Muscle of back (tissue), 13 donors: Measurements from ENCODE around the gene MAP2K7. TPM values are rescaled to one million over a fixed set of nuclear protein-coding genes. Genes with fewer than 3 reads are reported as not detected.
"Not testable (repeated sequence)": the region's sequence is repeated elsewhere in the genome, so short reads cannot be mapped to it uniquely, and the experiment has no call there.

Experiments
- DNase-seq, 3 donors: peaks; one replicate each; pipeline versions ENCODE4 v3.0.0 to v3.0.0-alpha.2; 2013
- long read RNA-seq, 9 donors: transcript quantifications; one replicate each; lab custom pipeline, GENCODE V29; 2026
- polyA plus RNA-seq, 10 donors: library from polyadenylated mRNA; unstranded; fragments of 120-200 nt; gene quantifications; one replicate each; pipeline ENCODE4 v1.2.1, GENCODE V29; 2013; ENCODE audit not compliant: insufficient read length in 10 of 10

Gene MAP2K7
- polyA plus RNA-seq = 10 to 100 TPM; 14.9 to 24.6 (median 20.6) TPM
- long read RNA-seq, donor 1, partial matches to known transcripts = 0 of 3 reads
- long read RNA-seq, donor 1, other reads (novel, unspliced or antisense) = 0 of 3 reads
- long read RNA-seq, donor 2, partial matches to known transcripts = 0 of 2 reads
- long read RNA-seq, donor 2, other reads (novel, unspliced or antisense) = 0 of 2 reads
- long read RNA-seq, donor 3 = 0 reads
- long read RNA-seq, donor 4, partial matches to known transcripts = 0 of 1 reads
- long read RNA-seq, donor 4, other reads (novel, unspliced or antisense) = 0 of 1 reads
- long read RNA-seq, donor 5, partial matches to known transcripts = 0 of 2 reads
- long read RNA-seq, donor 5, other reads (novel, unspliced or antisense) = 0 of 2 reads
- long read RNA-seq, donor 6, partial matches to known transcripts = 0 of 2 reads
- long read RNA-seq, donor 6, other reads (novel, unspliced or antisense) = 0 of 2 reads
- long read RNA-seq, donor 7, partial matches to known transcripts = 0 of 5 reads
- long read RNA-seq, donor 7, other reads (novel, unspliced or antisense) = 0 of 5 reads
- long read RNA-seq, donor 8, partial matches to known transcripts = 11 of 12 reads
- long read RNA-seq, donor 8, other reads (novel, unspliced or antisense) = 0 of 12 reads
- long read RNA-seq, donor 9, partial matches to known transcripts = 0 of 2 reads
- long read RNA-seq, donor 9, other reads (novel, unspliced or antisense) = 0 of 2 reads

DNA sequence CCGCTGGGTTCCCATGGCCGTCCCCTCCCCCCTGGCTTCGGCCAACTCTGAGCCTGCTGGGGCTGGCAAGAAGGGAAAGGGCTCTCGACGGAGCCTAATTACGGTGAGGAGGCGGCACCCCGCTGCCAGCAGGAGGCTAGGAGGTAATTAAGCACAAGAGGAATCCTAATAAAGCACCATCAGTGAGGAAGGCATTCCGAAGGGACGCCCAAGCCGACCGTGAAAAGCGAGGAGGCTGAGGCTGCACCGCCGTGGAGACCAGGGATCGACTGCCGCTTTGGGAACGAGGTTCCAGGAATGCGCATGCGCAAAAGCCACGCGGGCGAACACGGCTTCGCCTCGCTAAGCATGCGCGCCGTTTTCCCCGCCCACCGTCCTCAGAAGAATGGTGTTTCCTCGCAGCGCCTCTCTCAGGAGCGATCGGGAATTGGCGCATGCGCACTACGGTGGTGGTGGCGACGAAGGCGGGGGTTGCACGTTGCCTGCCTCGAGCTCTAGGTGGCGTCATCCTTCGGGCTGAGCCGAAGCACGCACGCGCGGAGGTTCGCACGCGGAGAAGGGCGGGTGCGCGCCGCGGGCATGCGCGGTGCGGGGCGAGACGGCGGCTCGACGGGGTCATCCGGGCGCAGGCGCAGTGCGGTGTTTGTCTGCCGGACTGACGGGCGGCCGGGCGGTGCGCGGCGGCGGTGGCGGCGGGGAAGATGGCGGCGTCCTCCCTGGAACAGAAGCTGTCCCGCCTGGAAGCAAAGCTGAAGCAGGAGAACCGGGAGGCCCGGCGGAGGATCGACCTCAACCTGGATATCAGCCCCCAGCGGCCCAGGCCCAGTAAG lies at the start of gene MAP2K7:
Gene MAP2K7 (plus strand): TSS at position 634 of the 830 bp plus-strand sequence. CDS start 68 bp downstream, at position 702.
- DNase-seq = peak; percentile 99 to 100 (median 100)

DNA sequence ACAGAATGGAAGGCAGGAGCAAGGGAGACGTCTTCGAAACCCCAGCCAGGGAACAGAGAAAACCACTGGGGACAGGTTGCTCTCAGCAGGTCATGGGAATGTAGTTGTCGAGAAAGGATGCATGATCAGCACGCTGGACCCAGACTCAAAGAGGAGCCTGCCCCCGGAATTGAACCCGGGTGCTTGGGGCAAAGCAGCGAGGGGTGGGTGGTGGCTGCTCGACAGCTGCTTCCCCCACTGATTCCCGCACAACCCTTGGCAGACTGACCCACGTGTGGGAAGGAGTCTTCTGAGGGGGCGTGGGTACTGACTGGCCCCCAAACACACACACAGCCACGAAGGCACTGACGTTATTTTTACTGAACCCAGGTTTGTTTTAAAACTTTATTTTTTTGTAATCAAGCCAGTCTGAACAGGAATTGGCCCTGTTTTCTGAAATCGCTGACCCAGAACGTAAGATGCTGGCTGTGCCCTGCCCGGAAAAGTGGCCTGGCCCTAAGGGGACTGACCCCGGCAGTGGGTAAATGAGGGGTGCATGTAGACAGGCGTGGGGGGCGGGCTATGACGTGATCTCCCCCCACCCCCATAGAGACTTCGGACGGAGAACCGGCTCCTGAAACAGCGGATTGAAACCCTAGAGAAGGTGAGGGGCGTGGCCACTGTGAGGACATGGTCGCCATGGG lies 48.1 kb upstream of the MAP2K7 start:
- DNase-seq = no peak

DNA sequence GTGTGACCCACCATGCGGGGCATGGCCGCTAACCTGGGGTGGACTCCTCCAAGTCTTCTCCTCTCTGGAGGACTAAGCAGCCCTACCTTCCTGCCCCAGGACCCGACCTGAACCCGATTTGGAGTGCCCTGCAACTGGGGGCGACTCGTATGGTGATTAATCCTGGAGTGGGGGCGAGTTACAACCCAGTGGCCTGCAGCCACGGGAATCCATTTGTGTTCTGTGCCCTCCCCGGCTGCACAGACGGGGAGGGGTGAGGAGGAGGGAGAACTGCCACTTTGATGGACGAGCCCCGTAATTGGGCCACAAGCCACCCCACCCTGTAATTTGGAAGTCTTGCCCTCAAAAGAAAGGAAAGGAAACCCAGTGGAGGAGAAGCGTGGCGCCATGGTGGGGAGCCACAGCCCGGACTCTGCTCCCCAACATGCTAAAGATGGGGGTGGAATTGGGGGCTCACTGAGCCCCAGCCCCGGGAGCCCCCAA lies 47.5 kb upstream of the MAP2K7 start:
- no peak for DNase-seq

DNA sequence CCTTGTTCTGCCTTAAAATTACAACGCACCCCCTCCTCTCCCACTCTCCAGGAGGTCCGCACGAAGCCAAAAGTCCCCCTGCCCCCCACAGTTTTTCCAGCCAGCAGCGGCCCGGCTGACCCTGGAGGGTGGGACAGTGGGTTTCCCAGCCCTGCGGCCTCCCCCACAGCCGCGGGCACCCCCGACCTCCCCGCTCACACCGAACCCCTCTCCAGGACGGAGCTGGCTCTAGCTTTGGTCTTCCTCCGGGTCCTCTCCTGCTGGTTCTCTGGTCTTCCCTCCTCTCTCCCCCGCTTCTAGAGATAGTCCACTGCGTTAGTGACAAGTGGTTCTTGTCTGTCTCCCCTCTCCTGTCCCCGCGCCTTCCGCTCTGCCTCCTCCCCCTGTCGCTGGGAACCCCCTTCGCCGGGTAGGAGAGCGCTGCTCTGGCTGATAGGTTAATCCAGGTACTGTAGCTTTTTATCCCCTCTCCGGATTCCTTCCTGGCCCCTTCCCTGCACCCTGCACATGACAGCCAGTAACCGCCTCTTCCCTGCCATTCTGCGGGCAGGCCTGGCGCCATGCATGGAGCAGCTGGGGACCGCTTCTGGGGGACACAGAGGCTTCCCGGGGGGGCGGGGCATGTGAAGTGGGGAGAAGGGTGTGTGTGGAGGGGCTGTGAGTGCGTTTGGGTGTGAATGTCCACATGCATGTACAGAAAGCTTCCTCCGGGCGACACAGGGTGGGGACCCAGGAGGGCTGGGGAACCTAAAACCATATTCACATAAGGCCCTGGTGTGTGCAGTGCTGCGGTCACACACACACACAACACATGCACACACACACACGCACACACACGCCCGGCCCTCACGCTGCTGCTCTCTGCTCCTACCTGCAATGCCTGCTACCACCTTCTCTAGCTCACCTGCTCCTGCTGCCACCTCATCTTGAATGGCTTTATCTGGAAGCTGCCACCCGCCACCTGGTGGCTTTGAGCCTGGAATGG lies 46.7 kb upstream of the MAP2K7 start:
- no peak for DNase-seq

DNA sequence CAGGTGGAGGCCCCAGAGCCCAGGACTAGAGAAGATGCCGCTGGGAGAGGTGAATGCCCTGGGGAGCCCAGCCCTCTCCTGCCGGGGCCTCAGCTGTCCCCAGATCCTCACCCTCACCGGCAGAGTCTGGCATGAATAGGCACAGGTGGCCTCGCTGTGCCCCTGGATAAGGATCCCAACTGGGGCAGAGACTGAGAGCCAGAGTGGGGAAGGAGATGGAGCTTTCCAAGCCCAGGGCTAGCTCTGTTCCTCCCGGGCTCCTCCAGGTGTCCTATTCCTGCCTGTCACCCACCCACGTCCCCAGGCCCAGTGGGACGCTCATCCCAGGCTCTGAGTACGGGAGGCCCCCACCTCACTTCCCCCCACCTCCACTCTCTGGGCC lies 46.0 kb upstream of the MAP2K7 start:
- DNase-seq = no peak

DNA sequence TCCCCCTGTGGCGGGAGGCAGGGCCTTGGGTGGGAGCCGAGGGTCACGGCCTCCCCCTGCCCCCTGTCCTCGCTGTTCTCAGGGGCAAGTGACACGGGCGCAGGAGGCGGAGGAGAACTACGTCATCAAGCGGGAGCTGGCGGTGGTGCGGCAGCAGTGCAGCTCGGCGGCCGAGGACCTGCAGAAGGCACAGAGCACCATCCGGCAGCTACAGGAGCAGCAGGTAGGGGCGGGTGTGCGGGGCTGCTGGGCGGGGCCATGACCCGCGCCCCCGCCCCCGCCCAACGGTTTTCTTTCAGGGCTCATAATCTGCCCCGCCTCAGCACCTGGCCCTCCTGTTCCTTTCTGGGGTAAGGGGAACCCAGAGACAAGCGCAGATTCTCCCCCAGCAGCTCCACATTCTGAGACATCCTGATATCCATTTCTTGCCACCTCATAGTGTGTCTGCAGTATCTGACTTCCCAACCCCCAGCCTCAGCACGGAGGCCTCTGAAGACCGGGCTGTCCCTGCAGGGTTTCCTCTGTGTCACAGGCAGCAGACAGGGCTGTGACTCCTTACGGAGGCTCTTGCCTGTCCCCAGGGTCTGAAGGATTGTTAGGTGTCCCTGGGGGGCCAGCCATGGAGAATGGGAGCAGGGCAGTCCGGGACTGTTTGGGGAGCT lies 45.4 kb upstream of the MAP2K7 start:
- no peak for DNase-seq

DNA sequence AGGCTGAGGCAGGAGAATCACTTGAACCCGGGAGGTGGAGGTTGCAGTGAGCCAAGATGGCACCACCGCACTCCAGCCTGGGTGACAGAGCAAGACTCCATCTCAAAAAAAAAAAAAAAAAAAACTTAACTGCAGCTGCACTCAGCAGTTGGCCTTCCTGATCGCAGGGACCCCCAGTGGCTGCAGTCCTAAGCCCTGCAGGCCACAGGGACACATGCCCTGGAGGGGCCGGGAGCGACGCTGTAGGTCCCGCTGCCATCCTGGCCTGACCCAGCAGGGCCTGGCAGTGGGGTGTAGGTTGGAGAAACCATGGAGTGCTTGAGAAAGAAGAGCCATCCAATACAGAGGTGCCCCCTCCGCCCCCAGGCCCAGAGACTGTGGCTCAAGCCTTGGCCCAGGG lies 44.6 kb upstream of the MAP2K7 start:
- not testable (repeated sequence) for DNase-seq

DNA sequence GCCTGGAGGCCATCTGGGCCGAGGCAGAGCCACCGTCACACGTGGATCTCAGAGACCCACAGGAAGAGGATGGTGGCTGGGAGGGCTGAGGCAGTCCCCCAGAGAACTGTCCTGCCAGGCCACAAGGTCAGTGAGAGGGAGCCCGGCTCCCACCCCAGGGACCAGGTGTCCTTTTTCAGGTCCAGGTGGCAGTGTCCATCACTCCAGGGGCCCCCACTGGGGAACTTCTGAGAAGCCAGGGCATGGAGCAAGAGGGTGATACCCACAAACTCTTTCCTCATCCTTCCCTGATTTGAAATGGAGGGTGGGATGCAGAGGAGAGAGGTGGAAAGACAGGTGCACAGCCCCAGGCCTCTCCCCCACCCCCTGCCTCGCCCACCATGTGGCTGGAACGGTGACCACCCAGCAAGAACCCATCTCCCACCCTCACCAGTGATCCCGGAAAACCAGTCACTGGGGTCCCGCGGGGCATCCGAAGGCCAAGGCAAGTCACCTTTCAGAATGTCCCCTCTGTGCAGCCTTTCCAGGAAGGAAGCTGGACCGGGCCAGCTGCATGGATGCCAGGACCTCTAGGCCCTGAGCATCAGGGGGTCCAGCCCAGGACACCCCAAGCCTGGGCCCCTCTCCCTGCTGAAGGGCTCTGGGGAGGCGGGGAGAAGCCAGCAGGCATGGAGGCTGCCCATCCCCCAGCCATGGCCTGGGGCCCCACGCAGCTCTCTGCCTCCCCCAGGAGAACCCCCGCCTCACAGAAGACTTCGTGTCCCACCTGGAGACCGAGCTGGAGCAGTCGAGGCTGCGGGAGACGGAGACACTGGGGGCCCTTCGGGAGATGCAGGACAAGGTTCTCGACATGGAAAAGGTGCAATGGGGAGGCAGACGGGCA lies 43.6 kb upstream of the MAP2K7 start:
- DNase-seq = no peak

DNA sequence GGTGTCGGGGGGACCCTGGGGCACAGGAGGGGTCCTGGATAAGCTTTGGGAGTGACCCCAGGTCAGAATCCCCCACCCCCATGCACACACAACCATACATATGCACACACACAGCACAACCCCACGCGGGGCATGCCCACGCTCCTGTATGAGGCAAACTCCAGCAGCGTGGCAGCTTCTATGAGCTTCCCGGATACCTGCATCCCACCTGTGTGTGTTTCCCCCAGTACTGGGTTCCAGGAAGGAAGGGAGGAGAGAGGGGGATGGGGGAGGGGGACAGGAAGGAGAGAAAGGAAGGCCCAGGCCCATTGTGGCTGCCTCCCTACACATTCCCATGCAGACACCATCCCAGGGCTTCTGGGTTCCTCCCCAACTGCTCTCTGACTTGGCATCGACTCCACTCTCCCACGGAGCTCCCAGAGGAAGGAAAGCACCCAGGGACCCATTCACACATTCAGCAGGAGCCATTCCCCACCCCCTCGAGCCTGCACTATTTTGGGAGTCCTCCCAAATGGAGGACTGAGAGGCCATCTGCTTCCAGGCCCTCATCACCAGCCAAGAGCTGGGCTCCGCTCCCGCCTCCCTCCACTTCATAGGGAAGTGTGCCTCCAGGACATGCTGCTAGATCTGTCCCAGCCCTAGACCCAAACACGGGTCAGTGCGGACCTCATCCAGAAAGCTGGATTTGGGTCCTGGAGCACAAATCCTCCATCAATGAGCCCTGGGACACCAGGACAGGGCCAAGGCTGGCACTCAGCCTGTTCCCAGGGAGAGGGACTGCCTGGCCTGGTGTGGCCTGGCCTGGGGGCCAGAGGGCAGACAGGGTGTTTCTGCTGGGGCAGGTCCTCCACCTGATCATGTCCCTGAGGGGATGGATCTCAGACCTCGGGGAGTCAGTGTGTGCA lies 42.7 kb upstream of the MAP2K7 start:
- peak in 1 of 3 donors; percentile 70 for DNase-seq

DNA sequence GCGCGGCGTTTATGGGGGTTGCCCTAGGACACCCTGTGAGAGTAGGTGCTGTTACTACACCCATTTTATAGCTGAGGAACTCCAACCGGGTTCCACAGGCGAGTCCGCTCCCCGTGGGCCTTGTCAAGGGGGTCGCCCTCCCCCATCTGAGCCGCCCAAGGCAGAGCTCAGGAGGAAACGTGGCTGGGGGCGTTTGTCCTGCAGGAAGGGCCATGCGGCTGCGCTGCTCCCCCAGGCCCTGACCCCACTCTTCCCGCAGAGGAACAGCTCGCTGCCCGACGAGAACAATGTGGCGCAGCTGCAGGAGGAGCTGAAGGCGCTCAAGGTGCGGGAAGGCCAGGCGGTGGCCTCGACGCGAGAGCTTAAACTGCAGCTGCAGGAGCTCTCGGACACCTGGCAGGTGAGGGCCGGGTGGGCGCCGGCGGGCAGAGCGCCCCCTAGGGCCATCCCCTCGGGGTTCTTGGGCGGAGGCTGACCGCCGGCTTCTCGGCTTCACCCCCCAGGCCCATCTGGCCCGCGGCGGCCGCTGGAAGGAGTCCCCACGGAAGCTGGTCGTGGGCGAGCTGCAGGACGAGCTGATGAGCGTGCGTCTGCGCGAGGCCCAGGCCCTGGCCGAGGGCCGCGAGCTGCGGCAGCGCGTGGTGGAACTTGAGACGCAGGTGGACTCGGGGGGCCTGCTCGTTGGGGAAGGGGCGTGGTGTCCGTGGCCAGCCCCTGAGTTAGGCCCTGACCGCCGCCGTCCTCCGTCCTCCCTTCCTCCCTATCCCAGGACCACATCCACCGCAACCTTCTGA lies 41.9 kb upstream of the MAP2K7 start:
- DNase-seq = peak in 1 of 3 donors; percentile 28

DNA sequence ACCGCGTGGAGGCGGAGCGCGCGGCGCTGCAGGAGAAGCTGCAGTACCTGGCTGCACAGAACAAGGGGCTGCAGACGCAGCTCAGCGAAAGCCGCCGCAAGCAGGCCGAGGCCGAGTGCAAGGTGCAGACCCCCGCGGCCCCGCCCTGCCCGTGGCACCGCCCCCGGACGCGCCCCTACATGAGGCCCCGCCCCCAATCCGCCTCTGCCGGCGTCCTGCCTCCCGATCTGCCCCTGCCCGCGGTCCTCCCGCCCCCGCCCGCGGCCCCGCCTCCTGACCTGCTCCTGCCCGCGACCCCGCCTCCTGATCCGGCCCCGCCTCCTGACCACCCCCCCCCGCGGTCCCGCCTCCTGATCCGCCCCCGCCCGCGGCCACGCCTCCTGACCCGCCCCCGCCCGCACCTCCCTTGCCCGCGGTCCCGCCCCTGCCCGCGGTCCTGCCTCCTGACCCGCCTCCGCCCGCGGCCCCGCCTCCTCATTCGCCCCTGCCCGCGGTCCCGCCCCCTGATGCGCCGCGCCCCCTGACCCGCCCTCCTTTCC lies 41.2 kb upstream of the MAP2K7 start:
- peak in 1 of 3 donors; percentile 63 for DNase-seq

DNA sequence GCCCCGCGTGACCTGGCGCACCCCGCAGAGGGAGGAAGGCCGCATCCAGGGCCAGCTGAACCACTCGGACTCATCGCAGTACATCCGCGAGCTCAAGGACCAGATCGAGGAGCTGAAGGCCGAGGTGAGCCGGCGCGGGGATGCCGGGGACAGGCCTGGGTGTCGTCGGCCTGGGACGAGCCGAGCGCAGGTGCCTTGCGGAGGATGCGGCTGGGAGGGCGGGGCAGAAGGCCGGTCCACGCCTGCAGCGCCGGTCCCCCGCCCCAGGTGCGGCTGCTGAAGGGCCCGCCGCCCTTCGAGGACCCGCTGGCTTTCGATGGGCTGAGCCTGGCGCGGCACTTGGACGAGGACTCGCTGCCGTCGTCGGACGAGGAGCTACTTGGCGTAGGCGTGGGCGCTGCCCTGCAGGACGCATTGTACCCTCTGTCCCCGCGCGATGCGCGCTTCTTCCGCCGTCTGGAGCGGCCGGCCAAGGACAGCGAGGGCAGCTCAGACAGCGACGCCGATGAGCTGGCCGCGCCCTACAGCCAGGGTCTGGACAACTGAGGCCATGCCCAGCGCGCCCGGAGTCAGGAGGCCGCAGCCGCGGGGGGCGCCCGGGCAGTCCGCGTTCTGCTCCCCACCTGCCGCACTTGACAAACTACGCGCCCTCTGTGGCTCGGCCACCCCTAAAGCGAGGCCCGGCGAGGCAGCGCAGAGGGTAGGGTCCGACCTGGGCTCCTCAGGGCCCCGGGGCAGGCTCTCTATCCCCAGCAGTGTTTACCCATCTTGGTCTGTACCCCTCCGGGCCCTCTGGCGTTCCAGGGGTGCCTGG lies 40.3 kb upstream of the MAP2K7 start:
- DNase-seq = no peak

DNA sequence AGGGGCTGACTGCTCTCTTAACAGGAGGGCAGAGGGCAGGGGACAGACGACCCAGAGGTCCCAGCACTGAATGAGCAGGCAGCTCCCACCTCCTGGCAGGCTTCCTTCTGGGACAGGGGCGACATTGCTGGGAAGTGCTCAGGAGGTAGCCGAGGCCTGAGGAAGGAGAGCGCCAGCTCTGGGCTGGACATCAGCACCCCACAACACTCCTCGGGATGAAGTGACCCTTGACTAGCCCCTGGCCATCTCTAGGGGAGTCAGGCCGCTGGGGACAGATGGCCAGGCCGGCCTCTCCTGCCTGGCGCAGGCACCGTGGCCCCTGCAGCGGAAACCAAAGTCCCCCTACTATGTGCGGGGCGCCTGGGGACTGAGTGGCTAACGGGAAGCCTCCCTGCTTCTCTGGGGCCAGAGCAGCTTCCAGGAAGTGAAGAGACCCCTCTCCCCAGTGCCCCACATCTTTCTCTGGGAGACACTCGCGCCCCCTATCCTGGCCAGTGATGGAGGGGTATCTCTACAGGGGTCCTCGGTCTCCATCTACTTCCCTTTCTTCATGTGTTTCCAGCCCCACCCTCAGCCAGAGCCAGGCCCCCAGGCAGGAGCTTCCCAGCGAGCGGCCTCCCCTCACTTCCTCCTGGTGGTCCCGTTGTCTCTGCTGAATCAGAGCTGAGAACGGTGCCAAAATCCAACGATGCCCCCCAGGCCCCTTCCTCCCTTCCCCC lies 39.5 kb upstream of the MAP2K7 start:
- no peak for DNase-seq

DNA sequence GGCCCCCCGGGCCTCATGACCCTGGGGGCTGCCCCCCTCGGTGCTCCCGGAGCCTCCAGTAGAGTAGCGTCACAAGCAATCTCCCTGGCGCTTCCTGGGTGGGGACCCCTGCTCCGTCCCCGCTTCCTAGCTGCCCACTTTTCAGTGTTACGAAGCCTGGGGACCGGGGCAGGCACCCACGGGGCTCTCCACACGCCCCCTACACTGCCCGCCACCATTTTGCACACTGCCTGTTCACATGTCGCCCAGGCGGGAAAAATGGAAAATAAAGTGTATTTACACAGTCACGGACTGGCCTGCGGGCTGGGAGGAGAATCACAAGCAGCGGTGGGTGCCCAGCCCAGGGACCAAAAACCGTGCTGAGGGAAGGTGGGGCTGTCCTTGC lies 39.0 kb upstream of the MAP2K7 start:
- no peak for DNase-seq
